H7 (cell line): ENCODE data around the gene NUP50. TPM values are rescaled to one million over a fixed set of nuclear protein-coding genes. Genes with fewer than 3 reads are reported as not detected.
A peak's percentile ranks its signal among the peaks of the same experiment; 100 is the strongest.

Source experiments
- DNase-seq: peaks from one replicate; pipeline ENCODE4 v3.0.0; 2012
- H3K27me3 ChIP-seq: 2 replicates; pipeline ENCODE4 v1.6.0; 2011; ENCODE audit warnings: mild to moderate bottlenecking, low read length; ENCODE audit not compliant: control insufficient read depth, insufficient read depth
- H3K36me3 ChIP-seq: replicated peaks from 2 replicates; pipeline ENCODE4 v1.5.1; 2011; ENCODE audit warnings: low read length; ENCODE audit not compliant: control insufficient read depth, insufficient read depth
- H3K4me3 ChIP-seq: 2 replicates; pipeline ENCODE4 v1.5.1; 2011; ENCODE audit warnings: low read depth, mild to moderate bottlenecking, control low read depth, low read length, moderate library complexity; ENCODE audit not compliant: insufficient read depth
- total RNA-seq: library from RNA; depleted of rRNA; stranded (reverse); fragments of >200 nt; shearing (Covaris generic); gene quantifications from 2 replicates; pipeline ENCODE4 v1.2.3, GENCODE V29; 2014

NUP50 gene
- total RNA-seq, 1 experiment from 2014 or later = 89.0 TPM

- no peak overlapping the region for H3K4me3 ChIP-seq
- no peaks in the 10 kb centered on the region for H3K36me3 ChIP-seq
- DNase-seq = no peak
- H3K27me3 ChIP-seq = no peaks in the 10 kb centered on the region
Measured at GRCh38 chr22:45149671-45150070, 14.1 kb upstream of the NUP50 start.

- Histone ChIP-seq H3K4me3 (no peak overlapping the region), H3K36me3 (no peaks in the 10 kb centered on the region), H3K27me3 (no peaks in the 10 kb centered on the region)
- no peak for DNase-seq
Measured at GRCh38 chr22:45150139-45150538, 13.6 kb upstream of the NUP50 start.

- no peak for DNase-seq
- H3K27me3 ChIP-seq = no peaks in the 10 kb centered on the region
- H3K36me3 ChIP-seq = no peaks in the 10 kb centered on the region
- no peak overlapping the region for H3K4me3 ChIP-seq
Measured at GRCh38 chr22:45151503-45151902, 12.2 kb upstream of the NUP50 start.

GRCh38 chr22:45154383-45154782 lies 9.3 kb upstream of the NUP50 start:
- H3K36me3 ChIP-seq = peaks cover 6% of the 10 kb centered on the region
- no peaks in the 10 kb centered on the region for H3K27me3 ChIP-seq
- DNase-seq = no peak
- no peak overlapping the region for H3K4me3 ChIP-seq

- H3K4me3 ChIP-seq = no peak overlapping the region
- DNase-seq = no peak
Measured at GRCh38 chr22:45155050-45155840, 8.5 kb upstream of the NUP50 start.

GRCh38 chr22:45157907-45158306 lies 5.8 kb upstream of the NUP50 start:
- DNase-seq = no peak
- H3K4me3 ChIP-seq = no peak overlapping the region
- no peaks in the 10 kb centered on the region for H3K27me3 ChIP-seq
- peaks cover 6% of the 10 kb centered on the region for H3K36me3 ChIP-seq

More at GRCh38 chr22:45155050-45155840, 8.5 kb upstream of the NUP50 start:
- H3K27me3 ChIP-seq = no peaks in the 10 kb centered on the region
- peaks cover 6% of the 10 kb centered on the region for H3K36me3 ChIP-seq

- peak; percentile 14 for DNase-seq
- no peaks in the 10 kb centered on the region for H3K27me3 ChIP-seq
- peaks cover 6% of the 10 kb centered on the region for H3K36me3 ChIP-seq
- no peak overlapping the region for H3K4me3 ChIP-seq
Measured at GRCh38 chr22:45159652-45160462, 3.9 kb upstream of the NUP50 start.

GRCh38 chr22:45162531-45162930 lies 1.2 kb upstream of the NUP50 start:
- peak overlapping the region; percentile 96 for H3K4me3 ChIP-seq
- peak; percentile 8 for DNase-seq
- peaks cover 3% of the 10 kb centered on the region for H3K36me3 ChIP-seq
- no peaks in the 10 kb centered on the region for H3K27me3 ChIP-seq

- no peaks in the 10 kb centered on the region for H3K27me3 ChIP-seq
- H3K4me3 ChIP-seq = peak overlapping the region; percentile 96
- H3K36me3 ChIP-seq = peaks cover under 1% of the 10 kb centered on the region; the same call in 1 of the 2 replicates
- DNase-seq = no peak
Measured at GRCh38 chr22:45163099-45163450, 650 bp upstream of the NUP50 start.

- Histone ChIP-seq H3K27me3 (no peaks in the 10 kb centered on the region), H3K4me3 (peak overlapping the region; percentile 96), H3K36me3 (peaks cover 5% of the 10 kb centered on the region)
- DNase-seq = peak; percentile 84
Measured at GRCh38 chr22:45164270-45165088, 754 bp downstream of the NUP50 start.

- H3K27me3 ChIP-seq = no peaks in the 10 kb centered on the region
- peaks cover 16% of the 10 kb centered on the region for H3K36me3 ChIP-seq
- DNase-seq = no peak
- no peak overlapping the region for H3K4me3 ChIP-seq
Measured at GRCh38 chr22:45166932-45167331, 3.2 kb downstream of the NUP50 start.

- H3K4me3 ChIP-seq = no peak overlapping the region
- no peaks in the 10 kb centered on the region for H3K27me3 ChIP-seq
- H3K36me3 ChIP-seq = peaks cover 25% of the 10 kb centered on the region
- no peak for DNase-seq
Measured at GRCh38 chr22:45169591-45170466, 6.1 kb downstream of the NUP50 start.

GRCh38 chr22:45171830-45172229 lies 8.1 kb downstream of the NUP50 start:
- peaks cover 27% of the 10 kb centered on the region for H3K36me3 ChIP-seq

More at GRCh38 chr22:45171830-45172229, 8.1 kb downstream of the NUP50 start:
- DNase-seq = no peak
- Histone ChIP-seq H3K4me3 (no peak overlapping the region), H3K27me3 (no peaks in the 10 kb centered on the region)
